ENCODE results near the gene EPHA8. TPM values are rescaled to one million over a fixed set of nuclear protein-coding genes. Genes with fewer than 3 reads are reported as not detected.

EPHA8 gene
- not detected for total RNA-seq
- total RNA-seq = 0 to 0.35 reads per million in 2 donors

DNA sequence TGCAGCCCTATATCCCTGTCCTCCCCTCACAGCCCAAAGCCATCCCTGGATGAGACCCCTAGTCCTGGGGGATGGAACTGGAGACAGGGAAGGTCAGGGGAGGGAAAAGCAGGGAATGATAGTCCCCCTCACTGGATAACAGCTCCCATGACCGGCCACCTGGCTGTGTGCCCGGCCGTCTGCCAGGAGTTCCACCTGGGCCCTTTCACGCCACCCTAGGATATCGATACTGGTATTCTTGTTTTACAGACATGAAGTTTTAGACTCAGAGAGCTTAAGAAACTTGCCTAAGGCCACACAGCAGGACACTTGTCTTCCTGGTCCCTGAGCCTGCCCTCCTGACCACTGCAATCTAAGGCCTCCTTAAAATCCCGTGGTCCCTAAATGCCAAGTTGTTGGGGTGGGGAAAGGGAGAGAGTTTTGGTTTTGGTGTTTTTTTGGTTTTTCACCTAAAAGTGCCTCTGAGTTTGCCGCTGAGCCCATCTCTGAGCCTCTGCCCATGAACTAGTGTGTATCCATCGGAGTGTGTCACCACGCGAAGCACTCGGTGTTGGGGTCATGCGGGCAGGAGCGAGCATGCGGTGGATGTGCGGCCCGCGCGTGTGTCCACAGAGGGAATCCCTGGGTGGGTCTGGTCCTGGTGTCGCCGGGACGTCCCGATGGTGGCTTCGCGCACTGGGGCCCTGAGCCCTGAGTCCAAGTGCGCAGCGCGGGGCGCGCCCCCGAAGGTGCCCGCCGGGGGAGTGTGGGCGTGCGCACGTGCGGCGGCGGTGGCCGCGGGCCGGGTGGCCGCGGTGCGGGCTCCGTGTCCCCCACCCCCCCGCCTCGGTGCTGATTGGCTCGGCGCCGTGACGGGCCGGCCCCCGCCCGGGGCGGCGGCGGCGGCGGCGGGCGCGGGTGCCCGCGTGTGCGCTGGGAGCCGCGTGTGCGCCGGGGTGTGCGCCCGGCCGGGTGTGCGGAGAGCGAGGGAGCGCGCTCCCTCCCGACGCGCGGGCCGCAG lies at the start of gene EPHA8:
EPHA8 (plus strand) TSS at position 906 of the 1,000 bp plus-strand sequence. CDS start 147 bp downstream, outside the sequence.
- Mint-ChIP-seq H3K36me3 (ENCODE audit: low read depth) (peaks cover 4% of the 10 kb centered on the region), H3K27ac (no peak within 1 kb of the TSS), H3K4me3 (peak within 1 kb of the TSS; percentile 1), H3K4me1 (peaks cover 7% of the 10 kb centered on the region), H3K27me3 (peaks cover 62% of the 10 kb centered on the region)
- ATAC-seq (no peak), DNase-seq (no peak)
- no peaks in the 10 kb centered on the region for H3K9me3 ChIP-seq (ENCODE audit: control insufficient read depth, low read length, poor library complexity, severe bottlenecking)

DNA sequence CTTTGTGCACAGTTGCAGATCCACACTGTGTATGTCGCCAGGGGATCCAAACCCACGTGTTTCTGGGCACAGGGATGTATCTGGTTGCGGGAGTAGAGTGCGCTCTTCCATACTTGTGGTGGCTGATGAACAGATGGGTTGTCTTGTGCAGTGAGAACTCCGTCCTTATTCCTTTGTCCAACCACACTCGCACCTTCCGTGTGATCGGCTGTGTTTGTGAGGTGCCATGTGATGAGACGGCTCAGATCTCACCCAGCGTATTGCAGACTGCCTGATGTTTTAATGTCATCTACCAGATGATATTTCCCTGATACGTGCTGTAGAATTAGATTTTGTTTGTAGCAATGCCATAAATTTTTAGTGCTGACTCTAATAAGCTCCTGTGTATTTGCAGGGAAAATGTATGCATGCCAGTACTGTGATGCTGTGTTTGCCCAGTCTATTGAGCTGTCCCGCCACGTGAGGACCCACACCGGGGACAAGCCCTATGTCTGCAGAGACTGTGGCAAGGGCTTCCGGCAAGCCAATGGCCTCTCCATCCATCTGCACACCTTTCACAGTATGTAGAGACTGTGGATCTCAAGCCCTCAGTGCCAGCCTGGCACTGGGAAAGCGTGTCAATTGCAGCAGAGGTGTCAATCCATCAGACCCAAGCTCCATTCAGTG lies 46.2 kb upstream of the EPHA8 start:
- DNase-seq (no peak), ATAC-seq (no peak)
- Mint-ChIP-seq H3K27me3 (no peaks in the 10 kb centered on the region), H3K4me1 (peaks cover 6% of the 10 kb centered on the region), H3K4me3 (no peak overlapping the region), H3K27ac (no peak overlapping the region), H3K36me3 (ENCODE audit: low read depth) (peaks cover 36% of the 10 kb centered on the region)
- H3K9me3 ChIP-seq (ENCODE audit: control insufficient read depth, low read length, poor library complexity, severe bottlenecking) = no peaks in the 10 kb centered on the region

- Mint-ChIP-seq H3K27ac (no peak overlapping the region), H3K27me3 (no peaks in the 10 kb centered on the region), H3K36me3 (ENCODE audit: low read depth) (peaks cover 36% of the 10 kb centered on the region), H3K4me1 (peaks cover 6% of the 10 kb centered on the region), H3K4me3 (no peak overlapping the region)
- DNase-seq = no peak
- no peak for ATAC-seq
- no peaks in the 10 kb centered on the region for H3K9me3 ChIP-seq (ENCODE audit: control insufficient read depth, low read length, poor library complexity, severe bottlenecking)
Measured at GRCh38 chr1:22517956-22518355, 45.3 kb upstream of the EPHA8 start.

GRCh38 chr1:22518379-22518778 lies 44.9 kb upstream of the EPHA8 start:
- no peak for DNase-seq
- Mint-ChIP-seq H3K27me3 (no peaks in the 10 kb centered on the region), H3K4me3 (no peak overlapping the region), H3K36me3 (ENCODE audit: low read depth) (peaks cover 36% of the 10 kb centered on the region), H3K4me1 (peaks cover 6% of the 10 kb centered on the region), H3K27ac (no peak overlapping the region)
- H3K9me3 ChIP-seq (ENCODE audit: control insufficient read depth, low read length, poor library complexity, severe bottlenecking) = no peaks in the 10 kb centered on the region
- ATAC-seq = no peak

GRCh38 chr1:22520871-22521270 lies 42.4 kb upstream of the EPHA8 start:
- H3K36me3 Mint-ChIP-seq (ENCODE audit: low read depth) = peaks cover 26% of the 10 kb centered on the region
- H3K4me3 Mint-ChIP-seq = no peak overlapping the region
- DNase-seq (no peak), ATAC-seq (no peak)
- H3K27me3 Mint-ChIP-seq = no peaks in the 10 kb centered on the region
- no peak overlapping the region for H3K27ac Mint-ChIP-seq
- H3K9me3 ChIP-seq (ENCODE audit: control insufficient read depth, low read length, poor library complexity, severe bottlenecking) = no peaks in the 10 kb centered on the region
- H3K4me1 Mint-ChIP-seq = peaks cover 4% of the 10 kb centered on the region

DNA sequence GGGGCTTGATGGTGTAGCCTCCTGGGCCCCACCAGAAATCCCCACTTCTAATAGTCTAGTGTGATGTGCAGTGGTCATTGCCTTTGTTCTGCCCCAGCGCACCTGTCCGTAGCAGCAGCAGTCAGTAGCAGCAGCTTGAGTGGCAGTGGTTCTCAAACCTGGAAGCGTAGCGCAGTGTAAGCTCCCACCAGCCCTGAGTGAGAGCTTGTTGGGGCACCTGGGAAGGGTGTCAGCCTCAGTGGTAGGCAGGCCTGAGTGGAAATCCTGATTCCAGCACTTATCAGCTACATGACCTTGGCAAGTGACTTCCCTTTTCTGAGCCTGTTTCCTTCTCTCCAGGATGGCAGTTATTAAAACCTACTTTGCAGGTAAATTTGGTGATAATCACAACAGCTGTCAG lies 41.6 kb upstream of the EPHA8 start:
- ATAC-seq (no peak), DNase-seq (no peak)
- Mint-ChIP-seq H3K27ac (no peak overlapping the region), H3K27me3 (no peaks in the 10 kb centered on the region), H3K4me1 (peaks cover 4% of the 10 kb centered on the region), H3K4me3 (no peak overlapping the region), H3K36me3 (ENCODE audit: low read depth) (peaks cover 22% of the 10 kb centered on the region)
- no peaks in the 10 kb centered on the region for H3K9me3 ChIP-seq (ENCODE audit: control insufficient read depth, low read length, poor library complexity, severe bottlenecking)

- no peak for ATAC-seq
- Mint-ChIP-seq H3K4me1 (peaks cover 4% of the 10 kb centered on the region), H3K27ac (no peak overlapping the region), H3K27me3 (no peaks in the 10 kb centered on the region), H3K36me3 (ENCODE audit: low read depth) (peaks cover 22% of the 10 kb centered on the region), H3K4me3 (no peak overlapping the region)
- H3K9me3 ChIP-seq (ENCODE audit: control insufficient read depth, low read length, poor library complexity, severe bottlenecking) = no peaks in the 10 kb centered on the region
- DNase-seq = no peak
Measured at GRCh38 chr1:22522221-22522743, 41.0 kb upstream of the EPHA8 start.

- Mint-ChIP-seq H3K27me3 (no peaks in the 10 kb centered on the region), H3K4me3 (no peak overlapping the region), H3K36me3 (ENCODE audit: low read depth) (peaks cover 10% of the 10 kb centered on the region), H3K4me1 (peaks cover 2% of the 10 kb centered on the region), H3K27ac (peak overlapping the region; percentile 34)
- DNase-seq = no peak
- no peak for ATAC-seq
- H3K9me3 ChIP-seq (ENCODE audit: control insufficient read depth, low read length, poor library complexity, severe bottlenecking) = no peaks in the 10 kb centered on the region
Measured at GRCh38 chr1:22524481-22524880, 38.8 kb upstream of the EPHA8 start.

DNA sequence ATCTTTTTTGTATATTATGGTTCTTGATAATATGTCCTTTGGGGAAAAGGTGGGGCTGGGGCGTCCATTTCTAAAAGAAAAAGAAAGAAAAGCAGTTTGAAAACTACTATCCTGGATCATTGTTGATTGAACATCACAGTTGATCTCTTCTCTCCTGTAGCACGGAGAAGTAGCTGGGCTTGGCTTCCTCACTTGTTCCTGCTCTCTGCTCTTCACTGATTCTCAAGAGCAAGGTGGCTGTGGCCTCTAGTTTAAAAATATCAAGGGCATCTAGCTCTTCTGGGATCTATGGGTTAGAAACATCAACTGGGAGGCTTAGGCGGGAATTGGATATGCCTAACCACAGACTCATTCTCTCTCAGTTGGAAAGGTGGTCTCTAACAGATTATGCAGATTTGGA lies 38.1 kb upstream of the EPHA8 start:
- Mint-ChIP-seq H3K4me3 (no peak overlapping the region), H3K27ac (no peak overlapping the region), H3K27me3 (no peaks in the 10 kb centered on the region), H3K4me1 (peaks cover under 1% of the 10 kb centered on the region), H3K36me3 (ENCODE audit: low read depth) (peaks cover 7% of the 10 kb centered on the region)
- ATAC-seq = no peak
- H3K9me3 ChIP-seq (ENCODE audit: control insufficient read depth, low read length, poor library complexity, severe bottlenecking) = no peaks in the 10 kb centered on the region
- no peak for DNase-seq

- H3K4me3 Mint-ChIP-seq = no peak overlapping the region
- H3K9me3 ChIP-seq (ENCODE audit: control insufficient read depth, low read length, poor library complexity, severe bottlenecking) = no peaks in the 10 kb centered on the region
- DNase-seq (no peak), ATAC-seq (no peak)
- no peaks in the 10 kb centered on the region for H3K4me1 Mint-ChIP-seq
- H3K27ac Mint-ChIP-seq = no peak overlapping the region
- no peaks in the 10 kb centered on the region for H3K27me3 Mint-ChIP-seq
- peaks cover 6% of the 10 kb centered on the region for H3K36me3 Mint-ChIP-seq (ENCODE audit: low read depth)
Measured at GRCh38 chr1:22525646-22526045, 37.6 kb upstream of the EPHA8 start.

- DNase-seq (no peak), ATAC-seq (no peak)
- Mint-ChIP-seq H3K36me3 (ENCODE audit: low read depth) (peaks cover 6% of the 10 kb centered on the region), H3K27ac (no peak overlapping the region), H3K4me3 (no peak overlapping the region), H3K27me3 (no peaks in the 10 kb centered on the region), H3K4me1 (no peaks in the 10 kb centered on the region)
- H3K9me3 ChIP-seq (ENCODE audit: control insufficient read depth, low read length, poor library complexity, severe bottlenecking) = no peaks in the 10 kb centered on the region
Measured at GRCh38 chr1:22526098-22526497, 37.2 kb upstream of the EPHA8 start.

- no peak overlapping the region for H3K27ac Mint-ChIP-seq
- no peak for ATAC-seq
- no peak overlapping the region for H3K4me3 Mint-ChIP-seq
- H3K9me3 ChIP-seq (ENCODE audit: control insufficient read depth, low read length, poor library complexity, severe bottlenecking) = no peaks in the 10 kb centered on the region
- no peaks in the 10 kb centered on the region for H3K27me3 Mint-ChIP-seq
- H3K36me3 Mint-ChIP-seq (ENCODE audit: low read depth) = peaks cover 4% of the 10 kb centered on the region
- peaks cover 2% of the 10 kb centered on the region for H3K4me1 Mint-ChIP-seq
- DNase-seq = no peak
Measured at GRCh38 chr1:22526677-22527076, 36.6 kb upstream of the EPHA8 start.

DNA sequence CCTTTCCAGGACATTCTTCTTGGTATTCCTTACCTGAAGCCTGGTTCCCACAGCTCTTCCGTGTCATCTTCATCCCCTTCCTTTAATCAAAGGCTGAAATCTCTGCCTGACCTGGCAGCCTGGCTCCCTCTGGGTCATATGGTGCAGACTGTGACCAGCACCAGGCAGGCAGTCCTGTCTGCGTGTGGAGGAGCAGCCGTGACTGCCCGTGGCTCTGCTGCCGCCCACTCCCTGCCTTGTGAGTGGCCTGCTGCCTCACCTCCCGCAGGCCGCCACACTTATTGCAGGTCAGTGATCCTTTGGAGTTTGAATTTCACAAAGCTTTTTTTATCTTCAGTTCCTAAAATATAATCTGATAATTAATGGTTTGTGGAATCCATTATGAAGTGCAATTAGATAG lies 36.2 kb upstream of the EPHA8 start:
- no peak for DNase-seq
- Mint-ChIP-seq H3K27ac (no peak overlapping the region), H3K4me3 (no peak overlapping the region), H3K4me1 (peaks cover 2% of the 10 kb centered on the region), H3K36me3 (ENCODE audit: low read depth) (peaks cover 8% of the 10 kb centered on the region), H3K27me3 (no peaks in the 10 kb centered on the region)
- no peak for ATAC-seq
- H3K9me3 ChIP-seq (ENCODE audit: control insufficient read depth, low read length, poor library complexity, severe bottlenecking) = no peaks in the 10 kb centered on the region

All from T-helper 17 cell (primary cell).